ENCODE measurements around the gene PAK4. TPM values are rescaled to one million over a fixed set of nuclear protein-coding genes. Genes with fewer than 3 reads are reported as not detected.

PAK4 gene
- total RNA-seq, 1 experiment from 2014 or later = 69.8 TPM

GRCh38 chr19:39112338-39112890, 13.2 kb upstream of the PAK4 start:
- ChIA-PET POLR2A (no interaction called here), CTCF (interaction anchor here (0.8 to 1.2 kb wide), 6 partner anchors 10 to 86 kb away, joined by 3 to 5 read pairs (median 4); partner anchors contain the start of gene NCCRP1)
- H3K27ac Mint-ChIP-seq = no peak overlapping the region
- no peaks in the 10 kb centered on the region for H3K9me3 Mint-ChIP-seq
- no peak overlapping the region for H3K4me3 Mint-ChIP-seq
- DNase-seq (ENCODE audit: low spot score) (no peak), ATAC-seq (no peak)
- H3K36me3 Mint-ChIP-seq = no peaks in the 10 kb centered on the region
- peaks cover 2% of the 10 kb centered on the region; the same call in 1 of the 2 replicates for H3K27me3 Mint-ChIP-seq (ENCODE audit: low read depth)
- H3K4me1 Mint-ChIP-seq = peaks cover 6% of the 10 kb centered on the region
- TF ChIP-seq ATF6 (CRISPR knock-in tag; IDR thresholded peaks at IDR 0.05) (no peak), NR3C1 (CRISPR knock-in tag; conservative IDR thresholded peaks at IDR 0.05; ENCODE audit: low read depth) (no peak), MYBL2 (CRISPR knock-in tag; IDR thresholded peaks at IDR 0.05) (no peak), NR2C2 (CRISPR knock-in tag; IDR thresholded peaks at IDR 0.05) (no peak), ZNF396 (CRISPR knock-in tag; IDR thresholded peaks at IDR 0.05; ENCODE audit: borderline replicate concordance) (no peak), RELA (CRISPR knock-in tag; IDR thresholded peaks at IDR 0.05; ENCODE audit: borderline replicate concordance) (no peak), AFF4 (CRISPR knock-in tag; IDR thresholded peaks at IDR 0.05; ENCODE audit: borderline replicate concordance) (no peak), ERG (CRISPR knock-in tag; IDR thresholded peaks at IDR 0.05) (no peak), ZBTB21 (CRISPR knock-in tag; IDR thresholded peaks at IDR 0.05; ENCODE audit: borderline replicate concordance) (no peak), ATF3 (CRISPR knock-in tag; conservative IDR thresholded peaks at IDR 0.05) (no peak)

- ATAC-seq (no peak), DNase-seq (ENCODE audit: low spot score) (no peak)
- H3K4me3 Mint-ChIP-seq = no peak overlapping the region
- H3K4me1 Mint-ChIP-seq = peaks cover 6% of the 10 kb centered on the region
- H3K9me3 Mint-ChIP-seq = no peaks in the 10 kb centered on the region
- ChIA-PET POLR2A (no interaction called here), CTCF (no interaction called here)
- H3K27ac Mint-ChIP-seq = no peak overlapping the region
- H3K27me3 Mint-ChIP-seq (ENCODE audit: low read depth) = no peaks in the 10 kb centered on the region
- H3K36me3 Mint-ChIP-seq = no peaks in the 10 kb centered on the region
- TF ChIP-seq ZBTB21 (CRISPR knock-in tag; IDR thresholded peaks at IDR 0.05; ENCODE audit: borderline replicate concordance) = no peak
- no peak for TF ChIP-seq RORB (CRISPR knock-in tag; IDR thresholded peaks at IDR 0.05)
- no peak for TF ChIP-seq CREB1 (CRISPR knock-in tag; IDR thresholded peaks at IDR 0.05)
- TF ChIP-seq USF1 (CRISPR knock-in tag; IDR thresholded peaks at IDR 0.05) = no peak
- no peak for TF ChIP-seq FOXP4 (CRISPR knock-in tag; IDR thresholded peaks at IDR 0.05)
- TF ChIP-seq OVOL2 (CRISPR knock-in tag; IDR thresholded peaks at IDR 0.05; ENCODE audit: borderline replicate concordance) = no peak
- no peak for TF ChIP-seq TP53 (CRISPR knock-in tag; IDR thresholded peaks at IDR 0.05)
- no peak for TF ChIP-seq PREB (CRISPR knock-in tag; IDR thresholded peaks at IDR 0.05; ENCODE audit: borderline replicate concordance)
- no peak for TF ChIP-seq STAT6 (CRISPR knock-in tag; conservative IDR thresholded peaks at IDR 0.05; ENCODE audit: low read depth)
- no peak for TF ChIP-seq TEAD1 (CRISPR knock-in tag; IDR thresholded peaks at IDR 0.05)
- TF ChIP-seq HMGA2 (CRISPR knock-in tag; IDR thresholded peaks at IDR 0.05) = no peak
Measured at GRCh38 chr19:39113199-39113598, 12.4 kb upstream of the PAK4 start.
